Chondrocyte (in vitro differentiated cells): ENCODE results near the gene NTPCR. TPM values are rescaled to one million over a fixed set of nuclear protein-coding genes. Genes with fewer than 3 reads are reported as not detected.

Experiments
- DNase-seq: peaks from one replicate; pipeline ENCODE4 v3.0.0; 2021; ENCODE audit warnings: mixed read lengths, low spot score
- H3K27ac Mint-ChIP-seq: one replicate; pipeline ENCODE4 v1.8.0; 2021; ENCODE audit warnings: mild to moderate bottlenecking, moderate library complexity, mixed read lengths; ENCODE audit not compliant: unreplicated experiment
- H3K27me3 Mint-ChIP-seq: 2 replicates; pipeline ENCODE4 v1.8.0; 2021; ENCODE audit warnings: low read depth, mixed read lengths
- H3K36me3 Mint-ChIP-seq: 2 replicates; pipeline ENCODE4 v1.8.0; 2021; ENCODE audit warnings: low read depth, mixed read lengths
- H3K4me1 Mint-ChIP-seq: 2 replicates; pipeline ENCODE4 v1.8.0; 2021; ENCODE audit warnings: low read depth, mild to moderate bottlenecking, mixed read lengths
- H3K4me3 Mint-ChIP-seq: one replicate; pipeline ENCODE4 v1.8.0; 2021; ENCODE audit warnings: mild to moderate bottlenecking, moderate library complexity, mixed read lengths; ENCODE audit not compliant: unreplicated experiment
- H3K9me3 Mint-ChIP-seq: 2 replicates; pipeline ENCODE4 v1.8.0; 2021; ENCODE audit warnings: low read depth, mixed read lengths
- total RNA-seq: library from RNA; stranded (reverse); gene quantifications from 3 replicates; pipeline ENCODE4 v1.2.1, GENCODE V29; 2021
- TF ChIP-seq, protein P1 (sequence below): fragments of 200-600 bp; sonication (generic); IDR thresholded peaks from 2 replicates; pipeline ENCODE4 v1.5.0; 2021; ENCODE audit warnings: antibody characterized with exemption, mild to moderate bottlenecking, moderate library complexity

The NTPCR gene
- total RNA-seq, 1 donor from 2014 or later = 24.8 TPM

- Mint-ChIP-seq H3K36me3 (peaks cover 22% of the 10 kb centered on the region), H3K27ac (no peak overlapping the region)
Observed at GRCh38 chr1:232978815-232979214, 28.4 kb downstream of the NTPCR start.

DNA sequence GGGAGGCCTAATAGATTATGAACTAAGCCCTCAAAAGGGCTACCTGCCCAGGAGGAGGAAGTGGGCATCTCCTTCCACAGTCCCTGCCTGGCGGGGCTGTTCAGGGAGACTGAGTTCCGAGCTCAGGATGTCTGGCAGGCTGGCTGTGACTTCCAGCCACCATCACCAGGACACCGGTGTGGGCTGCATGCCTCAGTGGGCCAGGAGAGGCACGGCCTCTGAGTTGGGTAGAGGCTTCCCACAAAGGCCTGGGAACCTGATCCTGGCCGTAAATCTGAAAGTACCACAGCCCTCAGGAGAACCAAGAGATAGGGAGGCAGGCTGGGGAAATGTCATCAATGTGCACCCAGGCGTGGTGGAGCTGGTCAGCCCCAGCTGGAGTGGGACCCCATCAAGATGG, 29.1 kb downstream of the NTPCR start:
- DNase-seq = no peak
- H3K27me3 Mint-ChIP-seq = no peaks in the 10 kb centered on the region
- TF ChIP-seq, protein P1, sequence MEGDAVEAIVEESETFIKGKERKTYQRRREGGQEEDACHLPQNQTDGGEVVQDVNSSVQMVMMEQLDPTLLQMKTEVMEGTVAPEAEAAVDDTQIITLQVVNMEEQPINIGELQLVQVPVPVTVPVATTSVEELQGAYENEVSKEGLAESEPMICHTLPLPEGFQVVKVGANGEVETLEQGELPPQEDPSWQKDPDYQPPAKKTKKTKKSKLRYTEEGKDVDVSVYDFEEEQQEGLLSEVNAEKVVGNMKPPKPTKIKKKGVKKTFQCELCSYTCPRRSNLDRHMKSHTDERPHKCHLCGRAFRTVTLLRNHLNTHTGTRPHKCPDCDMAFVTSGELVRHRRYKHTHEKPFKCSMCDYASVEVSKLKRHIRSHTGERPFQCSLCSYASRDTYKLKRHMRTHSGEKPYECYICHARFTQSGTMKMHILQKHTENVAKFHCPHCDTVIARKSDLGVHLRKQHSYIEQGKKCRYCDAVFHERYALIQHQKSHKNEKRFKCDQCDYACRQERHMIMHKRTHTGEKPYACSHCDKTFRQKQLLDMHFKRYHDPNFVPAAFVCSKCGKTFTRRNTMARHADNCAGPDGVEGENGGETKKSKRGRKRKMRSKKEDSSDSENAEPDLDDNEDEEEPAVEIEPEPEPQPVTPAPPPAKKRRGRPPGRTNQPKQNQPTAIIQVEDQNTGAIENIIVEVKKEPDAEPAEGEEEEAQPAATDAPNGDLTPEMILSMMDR = no peak

More at GRCh38 chr1:232978815-232979214, 28.4 kb downstream of the NTPCR start:
- Mint-ChIP-seq H3K4me3 (no peak overlapping the region), H3K27me3 (no peaks in the 10 kb centered on the region), H3K4me1 (peaks cover 4% of the 10 kb centered on the region), H3K9me3 (peaks cover 7% of the 10 kb centered on the region)
- TF ChIP-seq, protein P1 = no peak
- no peak for DNase-seq

GRCh38 chr1:232980355-232980978, 30.1 kb downstream of the NTPCR start:
- H3K4me3 Mint-ChIP-seq = no peak overlapping the region

More for the DNA sequence above, 29.1 kb downstream of the NTPCR start:
- peaks cover 16% of the 10 kb centered on the region for H3K36me3 Mint-ChIP-seq
- H3K4me1 Mint-ChIP-seq = peaks cover 4% of the 10 kb centered on the region
- no peaks in the 10 kb centered on the region for H3K9me3 Mint-ChIP-seq
- no peak overlapping the region for H3K4me3 Mint-ChIP-seq
- H3K27ac Mint-ChIP-seq = no peak overlapping the region

DNA sequence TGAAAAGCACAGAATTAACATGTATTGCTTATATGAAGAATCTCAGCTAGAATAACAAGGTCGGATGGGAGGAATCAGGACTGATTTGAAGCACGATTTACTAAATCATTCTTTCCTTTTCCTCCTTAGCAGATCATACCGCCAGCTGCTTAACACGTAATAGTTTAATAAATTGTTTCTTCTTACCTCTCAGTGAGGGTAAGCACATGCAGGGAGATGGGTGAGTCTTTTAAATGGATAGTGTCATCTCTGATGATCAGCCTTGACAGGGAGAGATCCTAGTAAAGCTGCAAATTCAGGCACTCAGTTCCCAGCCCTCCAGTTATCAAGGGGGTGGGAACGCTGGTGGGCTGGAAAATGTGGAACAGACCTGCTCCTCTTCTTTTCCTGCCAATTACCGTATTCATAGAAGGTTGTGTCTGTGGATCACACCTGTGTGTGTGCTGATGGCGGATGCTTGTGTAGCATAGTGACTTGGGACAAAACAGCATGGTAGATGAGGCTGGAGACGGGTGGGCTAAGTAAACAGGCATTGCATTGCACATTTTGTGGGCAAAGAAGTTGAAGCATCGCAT, 30.7 kb downstream of the NTPCR start:
- Mint-ChIP-seq H3K27ac (no peak overlapping the region), H3K4me1 (peaks cover 4% of the 10 kb centered on the region), H3K36me3 (peaks cover 13% of the 10 kb centered on the region), H3K9me3 (no peaks in the 10 kb centered on the region), H3K27me3 (no peaks in the 10 kb centered on the region), H3K4me3 (no peak overlapping the region)
- TF ChIP-seq, protein P1 = no peak
- no peak for DNase-seq

More at GRCh38 chr1:232980355-232980978, 30.1 kb downstream of the NTPCR start:
- H3K27ac Mint-ChIP-seq = no peak overlapping the region
- no peaks in the 10 kb centered on the region for H3K9me3 Mint-ChIP-seq
- no peaks in the 10 kb centered on the region for H3K27me3 Mint-ChIP-seq
- DNase-seq = no peak
- peaks cover 16% of the 10 kb centered on the region for H3K36me3 Mint-ChIP-seq
- TF ChIP-seq, protein P1 = no peak
- peaks cover 4% of the 10 kb centered on the region for H3K4me1 Mint-ChIP-seq

GRCh38 chr1:232982238-232982944, 32.0 kb downstream of the NTPCR start:
- no peak overlapping the region for H3K27ac Mint-ChIP-seq
- no peaks in the 10 kb centered on the region for H3K9me3 Mint-ChIP-seq
- TF ChIP-seq, protein P1 = no peak
- H3K27me3 Mint-ChIP-seq = no peaks in the 10 kb centered on the region
- no peak for DNase-seq
- peaks cover 9% of the 10 kb centered on the region for H3K36me3 Mint-ChIP-seq
- no peak overlapping the region for H3K4me3 Mint-ChIP-seq
- H3K4me1 Mint-ChIP-seq = peaks cover 4% of the 10 kb centered on the region
